GM19395 (cell line): ENCODE results near the gene ALB.
"Not testable (repeated sequence)": the region's sequence is repeated elsewhere in the genome, so short reads cannot be mapped to it uniquely, and the experiment has no call there.

Experiments used
- ATAC-seq: cut with Tn5 transposase; IDR thresholded peaks from one replicate; pipeline ENCODE4 v1.9.1; 2021; ENCODE audit warnings: mild to moderate bottlenecking, moderate library complexity; ENCODE audit not compliant: unreplicated experiment

The ALB gene

GRCh38 chr4:73404042-73404441 lies at the start of gene ALB:
Gene ALB, plus strand, starts transcription at chr4:73404287. Its CDS starts 41 bp downstream, at chr4:73404328.
- no peak for ATAC-seq

DNA sequence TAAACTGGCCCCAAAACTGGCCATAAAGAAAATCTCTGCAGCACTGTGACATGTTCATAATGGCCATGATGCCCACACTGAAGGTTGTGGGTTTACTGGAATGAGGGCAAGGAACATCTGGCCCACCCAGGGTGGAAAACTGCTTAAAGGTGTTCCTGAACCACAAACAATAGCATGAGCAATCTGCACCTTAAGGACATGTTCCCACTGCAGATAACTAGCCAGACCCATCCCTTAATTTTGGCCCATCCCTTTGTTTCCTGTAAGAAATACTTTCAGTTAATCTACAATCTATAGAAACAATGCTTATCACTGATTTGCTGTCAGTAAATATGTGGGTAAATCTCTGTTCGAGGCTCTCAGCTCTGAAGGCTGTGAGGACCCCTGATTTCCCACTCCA lies 46.9 kb upstream of the ALB start:
- not testable (repeated sequence) for ATAC-seq

- not testable (repeated sequence) for ATAC-seq
Measured at GRCh38 chr4:73369506-73370199, 34.4 kb upstream of the ALB start.

GRCh38 chr4:73375328-73375741 lies 28.8 kb upstream of the ALB start:
- ATAC-seq = no peak

DNA sequence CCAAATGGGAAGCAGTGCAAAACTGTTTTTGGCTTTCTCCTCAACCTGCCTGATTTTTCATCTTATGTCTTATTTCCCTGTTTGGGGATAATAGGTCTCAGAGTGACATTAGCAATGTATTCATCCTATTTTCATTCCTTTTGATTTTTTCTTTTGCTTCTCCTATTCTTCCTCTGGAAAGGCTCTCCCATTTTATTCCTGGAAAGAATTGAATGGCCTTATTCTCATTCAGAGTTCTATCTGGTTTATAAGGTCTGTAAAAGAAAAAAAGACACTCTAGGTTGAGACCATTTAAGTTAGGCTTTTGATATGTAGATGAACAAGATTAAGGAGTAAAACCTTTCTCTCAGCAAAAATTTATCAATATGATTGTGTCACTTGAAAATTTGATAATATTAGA lies 27.8 kb upstream of the ALB start:
- ATAC-seq = no peak

GRCh38 chr4:73376976-73377375 lies 27.1 kb upstream of the ALB start:
- no peak for ATAC-seq

GRCh38 chr4:73378887-73379286 lies 25.2 kb upstream of the ALB start:
- ATAC-seq = no peak

GRCh38 chr4:73379946-73380345 lies 24.1 kb upstream of the ALB start:
- no peak for ATAC-seq

GRCh38 chr4:73381214-73381613 lies 22.9 kb upstream of the ALB start:
- no peak for ATAC-seq

- no peak for ATAC-seq
Measured at GRCh38 chr4:73383452-73383851, 20.6 kb upstream of the ALB start.

DNA sequence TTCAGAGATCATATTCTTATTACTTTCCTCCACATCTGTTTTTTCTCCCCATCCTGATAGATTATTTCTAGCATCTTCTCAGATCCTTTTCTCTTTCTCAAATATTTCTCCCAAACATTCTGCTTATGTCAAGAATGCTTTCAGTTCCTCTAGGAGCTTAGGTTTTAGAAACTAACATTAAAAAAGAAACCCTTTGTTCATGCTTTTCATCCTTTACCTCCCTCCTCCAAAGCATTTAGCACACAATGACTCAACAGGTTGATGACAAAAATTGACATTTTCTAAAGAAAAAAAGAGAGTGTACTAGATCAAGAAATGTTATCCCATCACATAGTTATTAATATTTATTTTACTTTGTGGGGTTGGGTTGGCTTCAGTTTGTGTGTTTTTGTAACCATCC lies 16.5 kb upstream of the ALB start:
- ATAC-seq = no peak

DNA sequence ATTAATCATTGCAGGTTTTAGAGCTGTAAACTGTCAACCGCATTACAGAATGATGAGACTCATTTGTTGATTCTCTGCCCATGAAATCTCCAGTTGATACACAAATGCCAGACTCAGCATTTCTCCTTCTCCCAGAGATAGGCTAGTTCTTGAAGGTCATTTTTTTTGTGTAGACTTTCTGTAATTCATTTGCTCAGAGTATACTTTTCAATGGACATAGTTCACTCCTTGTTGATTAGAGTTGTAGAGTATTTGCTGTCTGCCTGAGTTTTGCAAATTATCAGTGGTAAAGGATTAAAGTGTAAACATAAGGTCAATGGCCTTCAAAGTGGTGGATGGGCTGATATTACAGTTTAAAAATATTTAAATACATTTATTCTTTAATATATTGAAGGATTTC lies 15.2 kb upstream of the ALB start:
- no peak for ATAC-seq

- not testable (repeated sequence) for ATAC-seq
Measured at GRCh38 chr4:73389663-73390062, 14.4 kb upstream of the ALB start.

DNA sequence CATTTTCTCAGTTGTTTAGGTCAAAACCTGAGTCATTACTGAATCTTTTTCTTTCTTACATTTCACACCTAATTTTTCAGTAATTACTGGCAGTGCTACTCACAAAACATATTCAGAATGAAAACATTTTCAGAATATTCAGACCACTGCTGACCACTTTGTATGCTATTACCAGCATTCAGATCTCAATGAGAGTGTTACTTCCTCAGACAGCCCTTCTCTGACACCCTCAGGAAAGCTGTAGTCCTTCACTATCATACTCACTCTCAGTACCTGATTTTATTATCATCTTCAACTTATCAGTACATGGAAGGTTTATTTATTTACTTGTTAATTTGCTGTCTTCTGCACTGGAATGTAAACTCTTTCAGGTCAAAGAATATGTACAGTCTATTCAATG lies 12.3 kb upstream of the ALB start:
- no peak for ATAC-seq

DNA sequence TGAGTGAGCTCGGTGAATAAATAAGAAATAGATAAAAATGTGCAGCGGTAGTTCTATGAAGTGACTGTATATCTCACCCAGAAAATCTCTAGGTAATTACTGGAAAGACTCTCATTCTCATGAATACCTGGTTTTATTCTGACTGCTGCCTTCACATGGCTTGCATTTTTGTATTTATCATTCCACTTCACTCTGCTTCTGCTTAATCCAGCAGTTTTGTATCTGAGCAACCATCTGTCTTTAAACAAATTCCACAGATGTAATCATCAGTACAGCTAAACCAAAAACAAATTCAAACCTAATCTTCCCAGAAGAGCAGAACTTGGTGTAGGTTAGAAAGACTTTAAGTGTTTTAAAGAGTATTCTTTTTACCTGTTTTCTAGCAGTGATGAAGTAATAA lies 11.2 kb upstream of the ALB start:
- no peak for ATAC-seq

DNA sequence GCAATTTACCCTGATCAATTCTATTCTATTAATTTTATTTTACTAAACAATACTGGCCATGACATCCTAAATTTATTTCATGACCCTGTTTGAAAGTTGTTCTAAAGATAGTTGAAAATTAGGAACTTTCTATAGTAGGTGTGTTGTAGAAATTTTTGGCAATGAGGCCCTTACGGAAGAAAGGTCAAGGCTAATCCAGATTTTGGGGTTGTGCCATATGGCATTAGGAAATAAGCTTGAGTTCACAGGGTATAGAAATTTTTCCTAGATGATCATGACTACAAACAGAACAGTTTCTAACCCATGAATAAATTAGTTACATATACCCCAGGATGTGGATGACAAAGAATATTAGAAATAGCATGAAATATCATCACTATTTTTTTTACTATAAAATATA lies 7.8 kb upstream of the ALB start:
- no peak for ATAC-seq

DNA sequence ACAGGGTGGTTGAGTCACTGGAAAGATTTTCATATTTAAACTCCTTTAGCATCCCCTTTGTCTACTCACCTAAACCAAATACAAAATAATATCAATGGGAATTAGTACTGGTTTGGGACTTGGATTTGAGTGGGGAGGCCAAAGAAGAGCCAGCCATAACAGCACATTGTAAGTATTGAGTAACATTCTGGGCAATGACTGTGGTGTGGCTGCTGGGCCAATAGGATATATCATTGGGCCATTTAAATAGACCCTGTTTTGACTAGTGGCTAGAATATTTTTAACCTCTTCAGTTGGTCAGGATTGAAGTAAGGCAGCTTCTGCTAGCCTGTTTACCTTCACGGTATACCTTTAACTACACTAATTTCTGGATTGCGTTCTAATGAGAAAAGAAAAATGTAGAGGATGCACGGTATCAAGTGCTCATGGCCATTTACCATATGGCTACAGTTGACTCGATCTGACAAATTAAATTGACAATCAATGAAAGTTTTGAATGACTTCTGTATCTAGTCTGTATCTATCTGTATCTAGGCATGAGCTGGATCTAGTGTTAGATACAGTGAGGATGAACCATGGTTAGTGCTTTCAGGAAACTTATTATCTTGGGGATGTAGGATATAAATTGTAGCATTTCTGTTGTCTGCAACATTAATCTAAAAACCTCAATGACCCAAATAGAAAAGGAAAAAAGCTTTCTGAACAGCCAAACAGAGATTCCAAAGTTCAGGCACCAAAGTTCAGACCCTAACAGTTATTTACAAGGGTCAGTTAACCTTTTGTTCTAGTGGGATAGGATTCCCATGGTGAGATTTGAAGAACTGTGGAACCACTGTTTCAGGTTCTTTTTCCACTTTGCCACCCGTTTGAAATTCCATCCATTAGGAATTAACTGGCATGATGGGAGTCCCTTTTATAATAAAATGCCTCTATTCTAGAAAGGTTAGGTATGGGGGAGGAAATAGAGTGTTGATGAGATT lies 6.8 kb upstream of the ALB start:
- no peak for ATAC-seq

- no peak for ATAC-seq
Measured at GRCh38 chr4:73401412-73401811, 2.7 kb upstream of the ALB start.

- no peak for ATAC-seq
Measured at GRCh38 chr4:73404457-73404856, 370 bp downstream of the ALB start.

DNA sequence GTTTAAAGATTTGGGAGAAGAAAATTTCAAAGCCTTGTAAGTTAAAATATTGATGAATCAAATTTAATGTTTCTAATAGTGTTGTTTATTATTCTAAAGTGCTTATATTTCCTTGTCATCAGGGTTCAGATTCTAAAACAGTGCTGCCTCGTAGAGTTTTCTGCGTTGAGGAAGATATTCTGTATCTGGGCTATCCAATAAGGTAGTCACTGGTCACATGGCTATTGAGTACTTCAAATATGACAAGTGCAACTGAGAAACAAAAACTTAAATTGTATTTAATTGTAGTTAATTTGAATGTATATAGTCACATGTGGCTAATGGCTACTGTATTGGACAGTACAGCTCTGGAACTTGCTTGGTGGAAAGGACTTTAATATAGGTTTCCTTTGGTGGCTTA lies 1.1 kb downstream of the ALB start:
- no peak for ATAC-seq

- ATAC-seq = no peak
Measured at GRCh38 chr4:73406548-73406875, 2.4 kb downstream of the ALB start.

GRCh38 chr4:73407227-73407673 lies 3.2 kb downstream of the ALB start:
- no peak for ATAC-seq
